CD1c-positive myeloid dendritic cell (primary cell): ENCODE data around the gene CSF1.
"Not testable (repeated sequence)": the region's sequence is repeated elsewhere in the genome, so short reads cannot be mapped to it uniquely, and the experiment has no call there.

ENCODE experiments used
- DNase-seq: peaks from one replicate; pipeline ENCODE4 v3.0.0-alpha.2; 2016; ENCODE audit errors: extremely low spot score

The CSF1 gene

GRCh38 chr1:109937738-109938137 lies 27.1 kb downstream of the CSF1 start:
- DNase-seq: no peak

GRCh38 chr1:109938556-109938955 lies 27.9 kb downstream of the CSF1 start:
- no peak for DNase-seq

GRCh38 chr1:109942434-109942833 lies 31.8 kb downstream of the CSF1 start:
- no peak for DNase-seq

GRCh38 chr1:109944541-109944940 lies 33.9 kb downstream of the CSF1 start:
- no peak for DNase-seq

GRCh38 chr1:109946511-109946910 lies 35.9 kb downstream of the CSF1 start:
- DNase-seq: no peak

- peak; percentile 56 for DNase-seq
Observed at GRCh38 chr1:109947582-109948284, 37.1 kb downstream of the CSF1 start.

- no peak for DNase-seq
Observed at GRCh38 chr1:109948285-109948630, 37.6 kb downstream of the CSF1 start.

- DNase-seq: no peak
Observed at GRCh38 chr1:109950038-109950437, 39.4 kb downstream of the CSF1 start.

GRCh38 chr1:109950509-109950908 lies 39.9 kb downstream of the CSF1 start:
- DNase-seq: no peak

- not testable (repeated sequence) for DNase-seq
Observed at GRCh38 chr1:109951501-109951900, 40.9 kb downstream of the CSF1 start.

- no peak for DNase-seq
Observed at GRCh38 chr1:109954041-109954512, 43.4 kb downstream of the CSF1 start.

GRCh38 chr1:109959632-109959973 lies 49.0 kb downstream of the CSF1 start:
- no peak for DNase-seq

GRCh38 chr1:109959974-109960744 lies 49.5 kb downstream of the CSF1 start:
- no peak for DNase-seq

- no peak for DNase-seq
Observed at GRCh38 chr1:109960745-109961094, 50.1 kb downstream of the CSF1 start.

GRCh38 chr1:109963864-109964263 lies 53.2 kb downstream of the CSF1 start:
- DNase-seq: no peak

- DNase-seq: peak; percentile 62
Observed at GRCh38 chr1:109969146-109969829, 58.6 kb downstream of the CSF1 start.

GRCh38 chr1:109969907-109970306 lies 59.3 kb downstream of the CSF1 start:
- DNase-seq: no peak

GRCh38 chr1:109971559-109971958 lies 60.9 kb downstream of the CSF1 start:
- DNase-seq: no peak

GRCh38 chr1:109974191-109974590 lies 63.5 kb downstream of the CSF1 start:
- no peak for DNase-seq

GRCh38 chr1:109975718-109976117 lies 65.1 kb downstream of the CSF1 start:
- DNase-seq: no peak

GRCh38 chr1:109976762-109977161 lies 66.1 kb downstream of the CSF1 start:
- DNase-seq: no peak

- no peak for DNase-seq
Observed at GRCh38 chr1:109977225-109977624, 66.6 kb downstream of the CSF1 start.
